PC-9 (cell line): ENCODE data around the gene ALKBH8. TPM values are rescaled to one million over a fixed set of nuclear protein-coding genes. Genes with fewer than 3 reads are reported as not detected.

Experiments used
- BruUV-seq: library from RNA; stranded (reverse); fragments of 400-500 nt; replicated peaks from 2 replicates; lab custom pipeline; 2021; lab: Mats Ljungman, UMichigan
- CTCF ChIA-PET: fragments of 300-600 bp; sonication (Branson Sonifier 250); formaldehyde crosslinking; loops from one replicate; lab custom pipeline; 2022; ENCODE audit warnings: antibody characterized with exemption; lab: Charles Lee
- POLR2A ChIA-PET: fragments of 300-600 bp; sonication (Branson Sonifier 250); formaldehyde crosslinking; loops from one replicate; lab custom pipeline; 2022; ENCODE audit warnings: antibody characterized with exemption; ENCODE audit not compliant: unreplicated experiment; lab: Charles Lee
- DNase-seq, 2 experiments: peaks; one replicate each; pipeline versions ENCODE4 v3.0.0 to v3.0.0-alpha.2; 2015 to 2022; ENCODE audit warnings: mixed read lengths in 1 of 2
- H2AFZ ChIP-seq: fragments of 200-600 bp; sonication (generic); 2 replicates; pipeline ENCODE4 v1.8.1; 2017; ENCODE audit warnings: antibody characterized with exemption
- H3F3A ChIP-seq: fragments of 200-600 bp; sonication (generic); 2 replicates; pipeline ENCODE4 v1.8.1; 2017; ENCODE audit warnings: antibody characterized with exemption, mild to moderate bottlenecking, low read depth; ENCODE audit not compliant: insufficient read depth
- H3K27ac ChIP-seq: fragments of 200-600 bp; sonication (generic); 2 replicates; pipeline ENCODE4 v1.6.1; 2016; ENCODE audit warnings: mixed run types
- H3K27me3 ChIP-seq: fragments of 200-600 bp; sonication (generic); 2 replicates; pipeline ENCODE4 v1.6.1; 2016; ENCODE audit warnings: low read depth, mixed run types; ENCODE audit not compliant: insufficient read depth
- H3K36me3 ChIP-seq: fragments of 200-600 bp; sonication (generic); 2 replicates; pipeline ENCODE4 v1.6.1; 2016; ENCODE audit warnings: low read depth, mixed run types
- H3K4me1 ChIP-seq: fragments of 200-600 bp; sonication (generic); replicated peaks from 2 replicates; pipeline ENCODE4 v1.6.1; 2016; ENCODE audit warnings: mixed run types; ENCODE audit not compliant: insufficient read depth
- H3K4me2 ChIP-seq: fragments of 200-600 bp; sonication (generic); 2 replicates; pipeline ENCODE4 v1.6.1; 2017; ENCODE audit warnings: mixed run types
- H3K4me3 ChIP-seq: fragments of 200-600 bp; sonication (generic); 2 replicates; pipeline ENCODE4 v1.6.1; 2016; ENCODE audit warnings: mixed run types
- H3K79me2 ChIP-seq: fragments of 200-600 bp; sonication (generic); 2 replicates; pipeline ENCODE4 v1.6.1; 2017; ENCODE audit warnings: low read depth, mixed run types
- H3K9me2 ChIP-seq: fragments of 200-600 bp; sonication (generic); 2 replicates; pipeline ENCODE4 v1.8.1; 2017; ENCODE audit warnings: mild to moderate bottlenecking; ENCODE audit not compliant: insufficient read depth
- H3K9me3 ChIP-seq: fragments of 200-600 bp; sonication (generic); 2 replicates; pipeline ENCODE4 v1.8.1; 2016; ENCODE audit warnings: low read depth; ENCODE audit not compliant: insufficient read depth
- H4K20me1 ChIP-seq: fragments of 200-600 bp; sonication (generic); 2 replicates; pipeline ENCODE4 v1.8.1; 2017; ENCODE audit not compliant: insufficient read depth
- CTCF ChIP-seq: fragments of 200-600 bp; sonication (generic); conservative IDR thresholded peaks from 2 replicates; pipeline ENCODE4 v1.6.1; 2017; ENCODE audit warnings: mixed run types, antibody characterized with exemption, mild to moderate bottlenecking, moderate library complexity
- EZH2 ChIP-seq: fragments of 200-600 bp; sonication (generic); IDR thresholded peaks from 2 replicates; pipeline ENCODE4 v1.8.0; 2017; ENCODE audit warnings: antibody characterized with exemption, low read depth
- intact Hi-C: fragments of 100-400 bp; cut with micrococcal nuclease; formaldehyde crosslinking; loops from one replicate; pipeline ENCODE4 v1.10.0; 2022; ENCODE audit not compliant: unreplicated experiment
- total RNA-seq: library from RNA; stranded (reverse); gene quantifications from 2 replicates; pipeline ENCODE4 v1.2.3, GENCODE V29; 2021

The ALKBH8 gene
- total RNA-seq, 1 experiment from 2014 or later, result 4.4 TPM

GRCh38 chr11:107592813-107593212 lies 27.3 kb upstream of the ALKBH8 start:
- no peaks in the 10 kb centered on the region for H3K9me2 ChIP-seq
- DNase-seq, result no peak
- H3K79me2 ChIP-seq, result no peaks in the 10 kb centered on the region
- H2AFZ ChIP-seq, result no peak overlapping the region
- H3K27me3 ChIP-seq, result peaks cover 11% of the 10 kb centered on the region; the same call in 1 of the 2 replicates
- H3K9me3 ChIP-seq, result no peaks in the 10 kb centered on the region
- H3K27ac ChIP-seq, result no peak overlapping the region
- intact Hi-C loops, result no loop called here
- no peaks in the 10 kb centered on the region for H3F3A ChIP-seq
- H4K20me1 ChIP-seq, result no peaks in the 10 kb centered on the region
- CTCF ChIA-PET, result no interaction called here
- H3K4me2 ChIP-seq, result no peak overlapping the region
- POLR2A ChIA-PET, result no interaction called here
- no peaks in the 10 kb centered on the region for H3K36me3 ChIP-seq
- H3K4me1 ChIP-seq, result no peaks in the 10 kb centered on the region
- no peak overlapping the region for H3K4me3 ChIP-seq
- TF ChIP-seq EZH2 (no peak), CTCF (no peak)
- no TSS peak for BruUV-seq

GRCh38 chr11:107592231-107592590 lies 26.7 kb upstream of the ALKBH8 start:
- no peak for TF ChIP-seq EZH2
- no peak for TF ChIP-seq CTCF
- no peaks in the 10 kb centered on the region for H3K79me2 ChIP-seq
- no peaks in the 10 kb centered on the region for H3K36me3 ChIP-seq
- no peaks in the 10 kb centered on the region for H3K4me1 ChIP-seq
- ChIA-PET POLR2A (no interaction called here), CTCF (no interaction called here)
- no peaks in the 10 kb centered on the region for H3K9me2 ChIP-seq
- no peak overlapping the region for H3K4me3 ChIP-seq
- H3K9me3 ChIP-seq, result no peaks in the 10 kb centered on the region
- intact Hi-C loops, result no loop called here
- H3K4me2 ChIP-seq, result no peak overlapping the region
- H3K27me3 ChIP-seq, result peaks cover 11% of the 10 kb centered on the region; the same call in 1 of the 2 replicates
- DNase-seq, result no peak
- H4K20me1 ChIP-seq, result no peaks in the 10 kb centered on the region
- no peaks in the 10 kb centered on the region for H3F3A ChIP-seq
- BruUV-seq, result no TSS peak
- no peak overlapping the region for H2AFZ ChIP-seq
- H3K27ac ChIP-seq, result no peak overlapping the region

- BruUV-seq, result no TSS peak
- H4K20me1 ChIP-seq, result no peaks in the 10 kb centered on the region
- no peaks in the 10 kb centered on the region for H3K9me2 ChIP-seq
- no peaks in the 10 kb centered on the region for H3K4me1 ChIP-seq
- H3K27me3 ChIP-seq, result peaks cover 11% of the 10 kb centered on the region; the same call in 1 of the 2 replicates
- no peak overlapping the region for H3K27ac ChIP-seq
- ChIA-PET CTCF (interaction anchor here (0.7 kb wide), 1 partner anchor 100 kb away, joined by 21 read pairs; no protein-coding TSS in a partner anchor), POLR2A (no interaction called here)
- H3K9me3 ChIP-seq, result no peaks in the 10 kb centered on the region
- no peaks in the 10 kb centered on the region for H3K79me2 ChIP-seq
- H3K4me2 ChIP-seq, result peak overlapping the region; percentile 82
- H3K4me3 ChIP-seq, result peak overlapping the region; percentile 59; the same call in 1 of the 2 replicates
- DNase-seq, result no peak
- peak overlapping the region; percentile 78; the same call in 1 of the 2 replicates for H2AFZ ChIP-seq
- no peaks in the 10 kb centered on the region for H3F3A ChIP-seq
- no peaks in the 10 kb centered on the region for H3K36me3 ChIP-seq
- intact Hi-C loops, result no loop called here
- no peak for TF ChIP-seq CTCF
- TF ChIP-seq EZH2, result no peak
Measured at GRCh38 chr11:107591378-107592230, 26.1 kb upstream of the ALKBH8 start.
